ENCODE results near the gene OR5AL1.

- TF ChIP-seq POLR2A (IDR thresholded peaks at IDR 0.05; ENCODE audit: low read depth, low read length) (no peak), POLR2AphosphoS5 (IDR thresholded peaks at IDR 0.05; ENCODE audit: low read depth, low read length) (no peak)
Observed at GRCh38 chr11:56457076-56457475, 44.6 kb downstream of the OR5AL1 start.
